ENCODE data around the gene OR2T2. TPM values are rescaled to one million over a fixed set of nuclear protein-coding genes. Genes with fewer than 3 reads are reported as not detected.
"Not testable (repeated sequence)": the region's sequence is repeated elsewhere in the genome, so short reads cannot be mapped to it uniquely, and the experiment has no call there.

OR2T2 gene
- polyA plus RNA-seq (2012; ENCODE audit: insufficient read length, low read depth) = not detected

GRCh38 chr1:248445399-248445798 lies at the start of gene OR2T2:
Gene OR2T2, plus strand, starts transcription at chr1:248445637. Its CDS starts 7,161 bp downstream, at chr1:248452798.
- TF ChIP-seq FOXP2 (optimal IDR thresholded peaks at IDR 0.05; ENCODE audit: borderline replicate concordance, extremely low read depth, extremely low read length, insufficient read depth); TAF1 (IDR thresholded peaks at IDR 0.05; ENCODE audit: borderline replicate concordance, insufficient read depth, low read length); POLR2AphosphoS5 (IDR thresholded peaks at IDR 0.05; ENCODE audit: low read depth, low read length): not testable (repeated sequence)

GRCh38 chr1:248402748-248403147 lies 42.7 kb upstream of the OR2T2 start, which contains the start of gene OR2T1:
Gene OR2T1, plus strand, starts transcription at chr1:248403048. Its CDS starts 3,100 bp downstream, at chr1:248406148.
- TF ChIP-seq TAF1 (IDR thresholded peaks at IDR 0.05; ENCODE audit: borderline replicate concordance, insufficient read depth, low read length) (no peak), FOXP2 (optimal IDR thresholded peaks at IDR 0.05; ENCODE audit: borderline replicate concordance, extremely low read depth, extremely low read length, insufficient read depth) (no peak), REST (IDR thresholded peaks at IDR 0.05; ENCODE audit: insufficient read depth in 1 of 2, low read depth in 2 of 2, low read length in 2 of 2) (no peak), POLR2AphosphoS5 (IDR thresholded peaks at IDR 0.05; ENCODE audit: low read depth, low read length) (no peak), SIN3A (IDR thresholded peaks at IDR 0.05; ENCODE audit: borderline replicate concordance, insufficient read depth, low read length) (no peak)

GRCh38 chr1:248404024-248404423 lies 41.4 kb upstream of the OR2T2 start:
- TF ChIP-seq REST (IDR thresholded peaks at IDR 0.05; ENCODE audit: insufficient read depth in 1 of 2, low read depth in 2 of 2, low read length in 2 of 2) (no peak), POLR2AphosphoS5 (IDR thresholded peaks at IDR 0.05; ENCODE audit: low read depth, low read length) (no peak), FOXP2 (optimal IDR thresholded peaks at IDR 0.05; ENCODE audit: borderline replicate concordance, extremely low read depth, extremely low read length, insufficient read depth) (no peak), TAF1 (IDR thresholded peaks at IDR 0.05; ENCODE audit: borderline replicate concordance, insufficient read depth, low read length) (no peak), SIN3A (IDR thresholded peaks at IDR 0.05; ENCODE audit: borderline replicate concordance, insufficient read depth, low read length) (no peak)

GRCh38 chr1:248406721-248407692 lies 38.4 kb upstream of the OR2T2 start:
- TF ChIP-seq POLR2AphosphoS5 (IDR thresholded peaks at IDR 0.05; ENCODE audit: low read depth, low read length) = no peak
- no peak for TF ChIP-seq TAF1 (IDR thresholded peaks at IDR 0.05; ENCODE audit: borderline replicate concordance, insufficient read depth, low read length)
- TF ChIP-seq REST (IDR thresholded peaks at IDR 0.05; ENCODE audit: insufficient read depth in 1 of 2, low read depth in 2 of 2, low read length in 2 of 2) = no peak
- TF ChIP-seq SIN3A (IDR thresholded peaks at IDR 0.05; ENCODE audit: borderline replicate concordance, insufficient read depth, low read length) = no peak
- no peak for TF ChIP-seq FOXP2 (optimal IDR thresholded peaks at IDR 0.05; ENCODE audit: borderline replicate concordance, extremely low read depth, extremely low read length, insufficient read depth)

- TF ChIP-seq POLR2AphosphoS5 (IDR thresholded peaks at IDR 0.05; ENCODE audit: low read depth, low read length) = no peak
- no peak for TF ChIP-seq SIN3A (IDR thresholded peaks at IDR 0.05; ENCODE audit: borderline replicate concordance, insufficient read depth, low read length)
Measured at GRCh38 chr1:248416226-248416625, 29.2 kb upstream of the OR2T2 start.

GRCh38 chr1:248417854-248418253 lies 27.6 kb upstream of the OR2T2 start:
- no peak for TF ChIP-seq POLR2AphosphoS5 (IDR thresholded peaks at IDR 0.05; ENCODE audit: low read depth, low read length)
